ENCODE results near the gene SPATA25.
"Not testable (repeated sequence)": the region's sequence is repeated elsewhere in the genome, so short reads cannot be mapped to it uniquely, and the experiment has no call there.

Gene SPATA25

DNA sequence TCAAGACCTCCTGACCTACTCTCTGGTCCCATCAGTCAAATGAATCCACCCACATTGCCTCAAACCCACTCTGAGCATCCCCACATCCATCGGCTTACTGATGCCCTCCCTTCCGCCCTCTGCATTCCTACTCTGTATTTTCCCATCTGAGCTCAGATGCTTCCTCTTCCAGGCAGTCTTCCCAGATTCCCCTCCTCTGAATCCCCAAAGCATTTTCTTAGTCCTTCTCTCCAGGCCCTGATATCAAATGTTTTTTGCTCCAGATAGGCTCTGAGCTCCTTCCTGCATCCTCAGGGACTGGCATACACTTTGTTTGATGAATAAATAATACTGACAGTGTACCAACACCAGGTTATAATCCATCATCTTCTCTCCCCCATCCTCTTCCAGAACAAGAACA, 20.7 kb upstream of the SPATA25 start:
- in situ Hi-C loops (cut with HindIII; ENCODE audit: low sequenced_read_pairs) = no loop called here
- no peak for DNase-seq (ENCODE audit: low read depth)
- H3K4me3 ChIP-seq (ENCODE audit: low read depth, low read length) = no peak overlapping the region
- TF ChIP-seq, protein P1, sequence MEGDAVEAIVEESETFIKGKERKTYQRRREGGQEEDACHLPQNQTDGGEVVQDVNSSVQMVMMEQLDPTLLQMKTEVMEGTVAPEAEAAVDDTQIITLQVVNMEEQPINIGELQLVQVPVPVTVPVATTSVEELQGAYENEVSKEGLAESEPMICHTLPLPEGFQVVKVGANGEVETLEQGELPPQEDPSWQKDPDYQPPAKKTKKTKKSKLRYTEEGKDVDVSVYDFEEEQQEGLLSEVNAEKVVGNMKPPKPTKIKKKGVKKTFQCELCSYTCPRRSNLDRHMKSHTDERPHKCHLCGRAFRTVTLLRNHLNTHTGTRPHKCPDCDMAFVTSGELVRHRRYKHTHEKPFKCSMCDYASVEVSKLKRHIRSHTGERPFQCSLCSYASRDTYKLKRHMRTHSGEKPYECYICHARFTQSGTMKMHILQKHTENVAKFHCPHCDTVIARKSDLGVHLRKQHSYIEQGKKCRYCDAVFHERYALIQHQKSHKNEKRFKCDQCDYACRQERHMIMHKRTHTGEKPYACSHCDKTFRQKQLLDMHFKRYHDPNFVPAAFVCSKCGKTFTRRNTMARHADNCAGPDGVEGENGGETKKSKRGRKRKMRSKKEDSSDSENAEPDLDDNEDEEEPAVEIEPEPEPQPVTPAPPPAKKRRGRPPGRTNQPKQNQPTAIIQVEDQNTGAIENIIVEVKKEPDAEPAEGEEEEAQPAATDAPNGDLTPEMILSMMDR (IDR thresholded peaks at IDR 0.05; ENCODE audit: low read depth, low read length, missing control alignments) = no peak

DNA sequence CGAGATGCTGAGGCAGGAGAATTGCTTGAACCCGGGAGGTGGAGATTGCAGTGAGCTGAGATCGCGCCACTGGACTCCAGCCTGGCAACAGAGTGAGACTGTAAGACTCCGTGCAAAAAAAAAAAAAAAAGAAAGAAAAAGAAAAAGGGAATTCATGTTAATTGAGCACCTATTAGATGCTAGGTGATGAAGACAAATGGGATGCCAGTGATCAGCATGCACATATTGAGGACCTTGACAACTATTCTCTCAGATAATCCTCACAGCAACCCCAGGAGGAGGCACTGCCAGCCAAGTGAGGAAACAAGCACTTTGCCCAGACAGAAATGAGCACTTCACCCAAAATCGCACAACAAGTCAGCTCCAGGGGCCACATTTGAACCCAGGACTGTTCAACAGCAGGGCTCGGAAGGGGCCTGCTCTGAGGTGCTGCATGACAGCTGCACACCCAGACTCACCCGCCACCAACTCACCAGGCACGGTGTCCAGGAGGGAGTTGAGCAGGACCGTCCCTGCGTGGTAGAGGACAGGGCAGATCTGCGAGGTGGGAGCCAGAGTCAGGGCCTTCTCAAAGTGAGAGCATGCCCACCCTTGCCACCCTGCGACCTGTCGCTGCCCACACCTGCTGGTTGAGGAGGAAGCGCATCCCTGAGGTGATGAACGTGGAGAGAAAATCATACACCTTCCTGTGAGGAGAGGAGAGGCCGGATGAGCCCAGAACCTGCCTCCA, 20.0 kb upstream of the SPATA25 start:
- in situ Hi-C loops (cut with HindIII; ENCODE audit: low sequenced_read_pairs) = no loop called here
- no peak overlapping the region for H3K4me3 ChIP-seq (ENCODE audit: low read depth, low read length)
- no peak for DNase-seq (ENCODE audit: low read depth)
- TF ChIP-seq, protein P1 (IDR thresholded peaks at IDR 0.05; ENCODE audit: low read depth, low read length, missing control alignments) = no peak

DNA sequence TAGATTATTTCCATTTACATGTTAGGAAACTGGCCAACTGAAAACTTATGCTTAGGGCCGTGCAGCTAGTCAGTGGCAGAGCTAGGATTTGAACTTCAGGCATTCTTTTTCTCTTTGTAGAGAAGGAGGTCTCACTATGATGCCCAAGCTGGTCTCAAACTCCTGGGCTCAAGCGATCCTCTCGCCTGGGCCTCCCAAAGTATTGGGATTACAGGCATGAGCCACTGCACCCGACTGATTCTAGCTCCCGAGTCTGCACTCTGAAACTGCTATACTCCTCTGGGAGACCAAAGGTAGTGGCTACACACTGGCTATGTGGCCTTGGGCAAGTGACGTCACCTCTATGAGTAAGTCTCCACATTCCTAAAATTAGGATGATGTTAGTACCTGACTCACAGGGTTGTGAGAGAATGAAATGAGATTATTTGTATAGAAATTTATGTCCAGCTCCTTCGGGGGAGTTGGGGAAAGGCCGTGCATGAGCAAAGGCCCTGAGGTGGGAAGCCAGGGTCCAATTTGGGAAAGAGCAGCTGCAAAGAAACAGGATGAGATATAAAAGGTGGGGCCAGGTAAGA, 18.2 kb upstream of the SPATA25 start:
- no peak overlapping the region for H3K4me3 ChIP-seq (ENCODE audit: low read depth, low read length)
- TF ChIP-seq, protein P1 (IDR thresholded peaks at IDR 0.05; ENCODE audit: low read depth, low read length, missing control alignments) = no peak
- no peak for DNase-seq (ENCODE audit: low read depth)
- in situ Hi-C loops (cut with HindIII; ENCODE audit: low sequenced_read_pairs) = no loop called here

DNA sequence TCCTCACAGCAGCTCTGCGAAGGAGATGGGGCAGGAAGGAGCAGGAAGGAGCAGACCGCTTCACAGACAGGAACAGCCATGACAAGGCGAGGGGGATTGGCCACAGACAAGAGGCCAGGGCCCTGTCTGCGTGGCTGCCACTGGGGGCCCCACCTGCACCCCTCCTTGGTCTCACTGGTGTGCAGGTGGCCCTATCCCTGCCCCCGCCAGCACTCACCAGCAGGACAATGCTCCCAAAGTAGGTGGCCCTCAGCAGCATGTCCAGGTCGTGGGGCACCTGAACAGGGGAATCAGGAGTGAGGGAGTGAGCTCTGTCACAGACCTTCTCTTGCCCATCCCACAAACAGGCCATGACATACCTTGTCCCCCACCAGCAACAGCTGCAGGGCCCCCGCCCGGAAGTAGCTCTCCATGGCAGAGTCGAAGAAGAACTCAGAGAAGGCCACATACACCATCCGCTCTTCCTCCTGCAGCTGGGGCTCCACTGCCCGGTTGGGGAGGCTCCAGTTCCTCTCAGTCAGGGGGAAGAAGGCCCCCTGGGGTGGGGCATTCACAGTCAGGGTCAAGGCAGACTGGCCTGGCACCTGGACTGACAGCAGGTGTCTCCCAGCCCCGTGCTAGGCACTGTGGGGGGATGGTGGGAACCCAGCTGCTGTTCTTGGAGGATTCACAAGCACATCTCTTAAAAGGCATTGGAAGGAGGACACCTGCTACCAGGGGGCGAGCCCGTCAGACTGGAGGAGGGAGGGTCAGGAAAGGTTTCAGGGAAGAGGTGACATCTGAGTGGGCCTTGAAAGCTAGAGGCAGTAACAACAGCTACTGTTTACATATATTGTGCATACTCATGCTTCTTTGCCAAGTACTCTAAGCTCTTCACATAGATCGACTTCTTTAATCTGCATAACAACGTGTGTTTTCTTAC, 17.4 kb upstream of the SPATA25 start:
- TF ChIP-seq, protein P1 (IDR thresholded peaks at IDR 0.05; ENCODE audit: low read depth, low read length, missing control alignments) = no peak
- H3K4me3 ChIP-seq (ENCODE audit: low read depth, low read length) = no peak overlapping the region
- no peak for DNase-seq (ENCODE audit: low read depth)
- in situ Hi-C loops (cut with HindIII; ENCODE audit: low sequenced_read_pairs) = no loop called here

- no peak for DNase-seq (ENCODE audit: low read depth)
- TF ChIP-seq, protein P1 (IDR thresholded peaks at IDR 0.05; ENCODE audit: low read depth, low read length, missing control alignments) = no peak
- H3K4me3 ChIP-seq (ENCODE audit: low read depth, low read length) = no peak overlapping the region
- in situ Hi-C loops (cut with HindIII; ENCODE audit: low sequenced_read_pairs) = no loop called here
Measured at GRCh38 chr20:45902199-45902701, 14.8 kb upstream of the SPATA25 start.

DNA sequence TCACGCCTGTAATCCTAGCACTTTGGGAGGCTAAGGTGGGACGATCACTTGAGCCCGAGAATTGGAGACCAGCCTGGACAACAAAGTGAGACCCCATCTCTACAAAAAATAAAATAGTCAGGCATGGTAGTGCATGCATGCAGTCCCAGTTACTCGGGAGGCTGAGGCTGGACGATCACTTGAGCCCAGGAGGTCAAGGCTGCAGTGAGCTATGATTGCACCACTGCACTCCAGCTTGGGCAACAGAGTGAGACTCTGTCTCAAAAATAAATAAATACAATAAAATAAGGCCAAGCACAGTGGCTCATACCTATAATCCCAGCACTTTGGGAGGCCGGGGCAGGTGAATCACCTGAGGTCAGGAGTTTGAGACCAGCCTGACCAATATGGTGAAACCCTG, 13.9 kb upstream of the SPATA25 start:
- DNase-seq (ENCODE audit: low read depth); H3K4me3 ChIP-seq (ENCODE audit: low read depth, low read length); in situ Hi-C loops (cut with HindIII; ENCODE audit: low sequenced_read_pairs): not testable (repeated sequence)
